Natural killer cell (primary cell): ENCODE measurements around the gene PIK3IP1. TPM values are rescaled to one million over a fixed set of nuclear protein-coding genes. Genes with fewer than 3 reads are reported as not detected.

Experiments used
- ATAC-seq, 3 donors: fragments of 150-1000 bp in 2 of 3; fragments of 200-7000 bp in 1 of 3; cut with Tn5 transposase; 1 replicate in 1 of 3; 2 replicates in 2 of 3; pipeline ENCODE4 v1.10.0; 2021; ENCODE audit warnings: mild to moderate bottlenecking in 2 of 3, moderate library complexity in 2 of 3
- DNase-seq, 2 donors: peaks; one replicate each; pipeline versions ENCODE4 v3.0.0 to v3.0.0-alpha.2; 2013 to 2021; ENCODE audit warnings: mixed read lengths in 1 of 2
- H3K27ac ChIP-seq: one replicate; pipeline ENCODE4 v1.5.1; 2013; ENCODE audit warnings: mild to moderate bottlenecking, low read length
- H3K27me3 ChIP-seq: one replicate; pipeline ENCODE4 v1.6.1; 2013; ENCODE audit warnings: low read length; ENCODE audit not compliant: control insufficient read depth, insufficient read depth
- H3K36me3 ChIP-seq: one replicate; pipeline ENCODE4 v1.6.1; 2013; ENCODE audit warnings: low read length; ENCODE audit not compliant: control insufficient read depth, insufficient read depth
- H3K4me1 ChIP-seq: one replicate; pipeline ENCODE4 v1.6.1; 2013; ENCODE audit warnings: low read length; ENCODE audit not compliant: control insufficient read depth, insufficient read depth
- H3K4me3 ChIP-seq: one replicate; pipeline ENCODE4 v1.5.1; 2013; ENCODE audit warnings: low read length
- H3K9me3 ChIP-seq: one replicate; pipeline ENCODE4 v1.6.1; 2013; ENCODE audit warnings: low read length; ENCODE audit not compliant: control insufficient read depth, insufficient read depth
- H3K27ac Mint-ChIP-seq, 2 donors: one replicate each; pipeline ENCODE4 v1.8.0; 2022; ENCODE audit warnings: mild to moderate bottlenecking in 2 of 2, mixed read lengths in 2 of 2, moderate library complexity in 1 of 2
- H3K27me3 Mint-ChIP-seq, 2 donors: one replicate each; pipeline ENCODE4 v1.8.0; 2022; ENCODE audit warnings: low read depth in 2 of 2, mixed read lengths in 2 of 2
- H3K36me3 Mint-ChIP-seq: one replicate; pipeline ENCODE4 v1.8.0; 2022; ENCODE audit warnings: mixed read lengths
- H3K4me1 Mint-ChIP-seq, 2 donors: one replicate each; pipeline ENCODE4 v1.8.0; 2022; ENCODE audit warnings: mixed read lengths in 2 of 2
- H3K4me3 Mint-ChIP-seq: one replicate; pipeline ENCODE4 v1.8.0; 2022; ENCODE audit warnings: mild to moderate bottlenecking, moderate library complexity, mixed read lengths
- H3K9me3 Mint-ChIP-seq, 2 donors: one replicate each; pipeline ENCODE4 v1.8.0; 2022; ENCODE audit warnings: mixed read lengths in 2 of 2
- WGBS: methylation state at CpG from one replicate; pipeline ENCODE4 v1.1.7; 2013; ENCODE audit warnings: missing lambda C conversion rate; ENCODE audit not compliant: insufficient coverage; 5-methylcytosine and 5-hydroxymethylcytosine counted together
- intact Hi-C: fragments of 100-400 bp; cut with micrococcal nuclease; formaldehyde crosslinking; loops from one replicate; pipeline ENCODE4 v1.14.2; 2022
- total RNA-seq, 4 donors: library from RNA; stranded (reverse); fragments of 120-200 nt in 1 of 4; gene quantifications; one replicate each; pipeline versions ENCODE4 v1.2.3 to v1.2.4, GENCODE V29; 2013 to 2022
- TF ChIP-seq, protein P1 (sequence below): fragments of 200-600 bp; IDR thresholded peaks from one replicate; pipeline ENCODE4 v1.8.0; 2022; ENCODE audit warnings: antibody characterized with exemption

The PIK3IP1 gene
- total RNA-seq, 3 donors from 2014 or later (not counting 1 experiment from before 2014, with no cell fraction given), result 132 to 180 (median 161) TPM

- H3K4me1 Mint-ChIP-seq, result peaks cover 0 to 7% of the 10 kb centered on the region in 2 donors
- no peak for DNase-seq
Observed at GRCh38 chr22:31276426-31277167, 15.7 kb downstream of the PIK3IP1 start.

GRCh38 chr22:31275576-31275975, 16.7 kb downstream of the PIK3IP1 start:
- Mint-ChIP-seq H3K27ac (peak overlapping the region in 1 of 2 donors; percentile 44), H3K36me3 (no peaks in the 10 kb centered on the region), H3K4me3 (no peak overlapping the region), H3K4me1 (peaks cover under 1 to 7% of the 10 kb centered on the region in 2 donors), H3K27me3 (no peaks in the 10 kb centered on the region), H3K9me3 (no peaks in the 10 kb centered on the region)
- no peak overlapping the region for H3K27ac ChIP-seq
- WGBS, result 67% methylated on average over 3 of the region's 5 CpGs
- no peak for ATAC-seq
- TF ChIP-seq, protein P1, sequence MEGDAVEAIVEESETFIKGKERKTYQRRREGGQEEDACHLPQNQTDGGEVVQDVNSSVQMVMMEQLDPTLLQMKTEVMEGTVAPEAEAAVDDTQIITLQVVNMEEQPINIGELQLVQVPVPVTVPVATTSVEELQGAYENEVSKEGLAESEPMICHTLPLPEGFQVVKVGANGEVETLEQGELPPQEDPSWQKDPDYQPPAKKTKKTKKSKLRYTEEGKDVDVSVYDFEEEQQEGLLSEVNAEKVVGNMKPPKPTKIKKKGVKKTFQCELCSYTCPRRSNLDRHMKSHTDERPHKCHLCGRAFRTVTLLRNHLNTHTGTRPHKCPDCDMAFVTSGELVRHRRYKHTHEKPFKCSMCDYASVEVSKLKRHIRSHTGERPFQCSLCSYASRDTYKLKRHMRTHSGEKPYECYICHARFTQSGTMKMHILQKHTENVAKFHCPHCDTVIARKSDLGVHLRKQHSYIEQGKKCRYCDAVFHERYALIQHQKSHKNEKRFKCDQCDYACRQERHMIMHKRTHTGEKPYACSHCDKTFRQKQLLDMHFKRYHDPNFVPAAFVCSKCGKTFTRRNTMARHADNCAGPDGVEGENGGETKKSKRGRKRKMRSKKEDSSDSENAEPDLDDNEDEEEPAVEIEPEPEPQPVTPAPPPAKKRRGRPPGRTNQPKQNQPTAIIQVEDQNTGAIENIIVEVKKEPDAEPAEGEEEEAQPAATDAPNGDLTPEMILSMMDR, result no peak
- no peak for DNase-seq
- no peaks in the 10 kb centered on the region for H3K9me3 ChIP-seq
- no peaks in the 10 kb centered on the region for H3K27me3 ChIP-seq
- H3K36me3 ChIP-seq, result peaks cover 53% of the 10 kb centered on the region
- intact Hi-C loops, result no loop called here
- no peak overlapping the region for H3K4me3 ChIP-seq
- peaks cover 10% of the 10 kb centered on the region for H3K4me1 ChIP-seq

More at GRCh38 chr22:31276426-31277167, 15.7 kb downstream of the PIK3IP1 start:
- peaks cover 5% of the 10 kb centered on the region for H3K36me3 Mint-ChIP-seq
- Histone ChIP-seq H3K27me3 (no peaks in the 10 kb centered on the region), H3K27ac (no peak overlapping the region), H3K36me3 (peaks cover 62% of the 10 kb centered on the region), H3K4me1 (peaks cover 10% of the 10 kb centered on the region), H3K4me3 (no peak overlapping the region), H3K9me3 (no peaks in the 10 kb centered on the region)
- no peaks in the 10 kb centered on the region for H3K9me3 Mint-ChIP-seq
- WGBS, result 97% methylated on average over 69 of the region's 69 CpGs
- TF ChIP-seq, protein P1, result no peak
- H3K4me3 Mint-ChIP-seq, result no peak overlapping the region
- ATAC-seq, result peak in 1 of 3 donors; percentile 11
- no peak overlapping the region for H3K27ac Mint-ChIP-seq
- no peaks in the 10 kb centered on the region for H3K27me3 Mint-ChIP-seq
- intact Hi-C loops, result no loop called here

GRCh38 chr22:31275018-31275417, 17.3 kb downstream of the PIK3IP1 start:
- peaks cover 10% of the 10 kb centered on the region for H3K4me1 ChIP-seq
- Mint-ChIP-seq H3K4me1 (peaks cover 6 to 7% of the 10 kb centered on the region in 2 donors), H3K4me3 (no peak overlapping the region)

More at GRCh38 chr22:31275018-31275417, 17.3 kb downstream of the PIK3IP1 start:
- H3K4me3 ChIP-seq, result no peak overlapping the region
- Mint-ChIP-seq H3K27me3 (no peaks in the 10 kb centered on the region), H3K27ac (peak overlapping the region; percentile 9 to 44), H3K9me3 (no peaks in the 10 kb centered on the region), H3K36me3 (no peaks in the 10 kb centered on the region)
- H3K27me3 ChIP-seq, result no peaks in the 10 kb centered on the region
- H3K36me3 ChIP-seq, result peaks cover 47% of the 10 kb centered on the region
- 96% methylated on average over 6 of the region's 6 CpGs for WGBS
- ATAC-seq, result no peak
- no peak for DNase-seq
- TF ChIP-seq, protein P1, result no peak
- H3K9me3 ChIP-seq, result no peaks in the 10 kb centered on the region
- intact Hi-C loops, result no loop called here
- no peak overlapping the region for H3K27ac ChIP-seq
